Parathyroid adenoma (tissue), 2 donors: ENCODE measurements around the gene EPHA6.
"Not testable (repeated sequence)": the region's sequence is repeated elsewhere in the genome, so short reads cannot be mapped to it uniquely, and the experiment has no call there.

Experiments used
- H2AFZ ChIP-seq: fragments of 300-600 bp; sonication (generic); one replicate; pipeline ENCODE4 v1.7.0; 2017; ENCODE audit warnings: antibody characterized with exemption, mild to moderate bottlenecking
- H3K27ac ChIP-seq: fragments of 300-600 bp; sonication (generic); one replicate; pipeline ENCODE4 v1.7.0; 2017
- H3K27me3 ChIP-seq: fragments of 300-600 bp; sonication (generic); one replicate; pipeline ENCODE4 v1.7.0; 2017; ENCODE audit warnings: low read length; ENCODE audit not compliant: control insufficient read depth, insufficient read depth
- H3K36me3 ChIP-seq: fragments of 300-600 bp; sonication (generic); one replicate; pipeline ENCODE4 v1.7.0; 2017; ENCODE audit warnings: low read length; ENCODE audit not compliant: control insufficient read depth, insufficient read depth
- H3K4me1 ChIP-seq: fragments of 300-600 bp; sonication (generic); one replicate; pipeline ENCODE4 v1.7.0; 2017; ENCODE audit warnings: control low read depth
- H3K4me2 ChIP-seq: fragments of 300-600 bp; sonication (generic); one replicate; pipeline ENCODE4 v1.7.0; 2017; ENCODE audit warnings: low read length
- H3K4me3 ChIP-seq: fragments of 300-600 bp; sonication (generic); one replicate; pipeline ENCODE4 v1.7.0; 2017; ENCODE audit warnings: low read depth, low read length
- H3K79me2 ChIP-seq: fragments of 300-600 bp; sonication (generic); one replicate; pipeline ENCODE4 v1.7.0; 2017; ENCODE audit warnings: control low read depth
- H3K9ac ChIP-seq: fragments of 300-600 bp; sonication (generic); one replicate; pipeline ENCODE4 v1.7.0; 2017; ENCODE audit warnings: mild to moderate bottlenecking
- H3K9me3 ChIP-seq: fragments of 300-600 bp; sonication (generic); one replicate; pipeline ENCODE4 v1.7.0; 2017; ENCODE audit warnings: low read length; ENCODE audit not compliant: control insufficient read depth
- TF ChIP-seq, protein P1 (sequence below): fragments of 300-600 bp; sonication (generic); IDR thresholded peaks from one replicate; pipeline ENCODE4 v1.7.0; 2017; ENCODE audit warnings: antibody characterized with exemption, mild to moderate bottlenecking
- donor health status: primary hyperparathyroidism.

EPHA6 gene

GRCh38 chr3:97510795-97511194 lies 696.4 kb downstream of the EPHA6 start:
- Histone ChIP-seq H3K36me3 (no peaks in the 10 kb centered on the region), H2AFZ (no peak overlapping the region), H3K4me2 (no peak overlapping the region), H3K79me2 (no peaks in the 10 kb centered on the region), H3K27ac (no peak overlapping the region), H3K9me3 (no peaks in the 10 kb centered on the region), H3K4me3 (no peak overlapping the region), H3K4me1 (no peaks in the 10 kb centered on the region), H3K27me3 (no peaks in the 10 kb centered on the region), H3K9ac (no peak overlapping the region)
- TF ChIP-seq, protein P1, sequence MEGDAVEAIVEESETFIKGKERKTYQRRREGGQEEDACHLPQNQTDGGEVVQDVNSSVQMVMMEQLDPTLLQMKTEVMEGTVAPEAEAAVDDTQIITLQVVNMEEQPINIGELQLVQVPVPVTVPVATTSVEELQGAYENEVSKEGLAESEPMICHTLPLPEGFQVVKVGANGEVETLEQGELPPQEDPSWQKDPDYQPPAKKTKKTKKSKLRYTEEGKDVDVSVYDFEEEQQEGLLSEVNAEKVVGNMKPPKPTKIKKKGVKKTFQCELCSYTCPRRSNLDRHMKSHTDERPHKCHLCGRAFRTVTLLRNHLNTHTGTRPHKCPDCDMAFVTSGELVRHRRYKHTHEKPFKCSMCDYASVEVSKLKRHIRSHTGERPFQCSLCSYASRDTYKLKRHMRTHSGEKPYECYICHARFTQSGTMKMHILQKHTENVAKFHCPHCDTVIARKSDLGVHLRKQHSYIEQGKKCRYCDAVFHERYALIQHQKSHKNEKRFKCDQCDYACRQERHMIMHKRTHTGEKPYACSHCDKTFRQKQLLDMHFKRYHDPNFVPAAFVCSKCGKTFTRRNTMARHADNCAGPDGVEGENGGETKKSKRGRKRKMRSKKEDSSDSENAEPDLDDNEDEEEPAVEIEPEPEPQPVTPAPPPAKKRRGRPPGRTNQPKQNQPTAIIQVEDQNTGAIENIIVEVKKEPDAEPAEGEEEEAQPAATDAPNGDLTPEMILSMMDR: no peak

- Histone ChIP-seq H3K36me3 (no peaks in the 10 kb centered on the region), H3K9ac (no peak overlapping the region), H3K79me2 (no peaks in the 10 kb centered on the region), H3K4me2 (no peak overlapping the region), H2AFZ (no peak overlapping the region), H3K27ac (no peak overlapping the region), H3K9me3 (no peaks in the 10 kb centered on the region), H3K4me1 (no peaks in the 10 kb centered on the region), H3K27me3 (no peaks in the 10 kb centered on the region), H3K4me3 (no peak overlapping the region)
- TF ChIP-seq, protein P1: no peak
These were observed 700.7 kb downstream of the EPHA6 start for GRCh38 chr3:97515076-97515475.

DNA sequence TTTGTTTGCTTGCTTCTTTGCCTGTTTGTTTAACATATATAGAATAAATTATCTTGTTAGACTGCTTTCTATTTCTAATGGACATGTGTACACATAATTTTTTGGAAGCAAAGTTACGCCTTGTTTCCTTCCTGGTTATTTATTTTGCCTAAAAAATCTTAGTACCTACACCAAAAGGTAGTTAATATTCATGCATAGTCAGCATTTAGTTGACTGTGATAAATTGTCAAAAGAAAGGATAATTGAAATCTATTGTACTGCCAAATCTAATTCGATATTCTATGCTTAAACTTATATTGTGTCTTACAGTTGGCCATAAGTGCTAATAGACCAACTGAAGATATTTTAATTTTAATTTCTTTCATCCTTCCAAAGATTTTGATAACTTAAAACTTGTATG lies 716.3 kb downstream of the EPHA6 start:
- Histone ChIP-seq H3K4me3 (no peak overlapping the region), H3K9me3 (no peaks in the 10 kb centered on the region), H3K79me2 (no peaks in the 10 kb centered on the region), H3K4me1 (no peaks in the 10 kb centered on the region), H3K36me3 (no peaks in the 10 kb centered on the region), H3K27me3 (no peaks in the 10 kb centered on the region), H3K9ac (no peak overlapping the region), H3K27ac (no peak overlapping the region), H2AFZ (no peak overlapping the region), H3K4me2 (no peak overlapping the region)
- TF ChIP-seq, protein P1: no peak

GRCh38 chr3:97547573-97547972 lies 733.2 kb downstream of the EPHA6 start:
- H3K4me2 ChIP-seq, H3K4me3 ChIP-seq, H3K4me1 ChIP-seq, H3K9me3 ChIP-seq, H3K9ac ChIP-seq, H3K79me2 ChIP-seq, H3K36me3 ChIP-seq, H3K27ac ChIP-seq, H3K27me3 ChIP-seq, H2AFZ ChIP-seq: not testable (repeated sequence)

GRCh38 chr3:97550408-97550807 lies 736.0 kb downstream of the EPHA6 start:
- Histone ChIP-seq H3K4me3 (no peak overlapping the region), H3K27me3 (no peaks in the 10 kb centered on the region), H3K4me2 (no peak overlapping the region), H3K9me3 (no peaks in the 10 kb centered on the region), H3K79me2 (no peaks in the 10 kb centered on the region), H3K9ac (no peak overlapping the region), H3K4me1 (no peaks in the 10 kb centered on the region), H3K27ac (no peak overlapping the region), H3K36me3 (no peaks in the 10 kb centered on the region), H2AFZ (no peak overlapping the region)
- TF ChIP-seq, protein P1: no peak
